ENCODE results near the gene SUN2. TPM values are rescaled to one million over a fixed set of nuclear protein-coding genes. Genes with fewer than 3 reads are reported as not detected.

SUN2 gene
- polyA plus RNA-seq, 1 donor from 2014 or later: 172 TPM

DNA sequence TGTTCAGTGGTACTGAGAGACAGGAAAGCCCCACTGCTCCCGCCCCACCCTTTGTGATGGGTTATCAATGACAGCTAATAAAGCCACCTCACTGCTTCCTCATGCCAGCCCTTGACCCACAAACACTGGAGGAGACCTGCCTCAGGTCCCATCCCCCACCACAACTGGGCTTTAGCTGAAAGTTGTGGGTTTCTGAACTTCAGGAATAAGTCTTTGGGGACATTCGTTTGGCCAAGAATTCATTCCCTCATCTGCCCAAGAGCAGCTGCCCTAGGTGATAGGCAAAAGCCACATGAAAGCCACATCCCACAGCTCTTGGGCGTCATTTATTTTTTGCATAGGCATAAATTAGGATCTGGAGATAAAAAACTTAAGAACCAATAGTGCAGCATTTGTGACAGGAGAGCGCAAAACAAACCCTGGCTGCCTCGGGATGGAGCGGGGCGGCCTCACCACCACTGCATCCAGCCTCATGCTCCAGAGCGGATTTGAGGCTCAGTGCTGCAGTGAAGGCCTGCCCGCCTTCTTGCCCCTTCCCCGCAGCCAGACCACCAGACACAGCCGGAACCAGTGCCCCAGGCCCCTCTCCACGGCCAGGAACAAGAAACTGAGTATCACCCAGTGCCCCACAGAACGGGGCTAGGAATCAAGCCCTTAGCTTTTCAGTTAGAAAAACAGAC lies 21.2 kb downstream of the SUN2 start:
- Histone ChIP-seq H3K4me3 (ENCODE audit: low read length) (no peak overlapping the region), H3F3A (ENCODE audit: insufficient read depth, low read length, poor library complexity, severe bottlenecking) (no peaks in the 10 kb centered on the region), H3K4me2 (ENCODE audit: low read length) (no peak overlapping the region), H3K9me2 (ENCODE audit: insufficient read depth, low read length) (no peaks in the 10 kb centered on the region), H3K9ac (ENCODE audit: low read length) (no peak overlapping the region), H3K36me3 (ENCODE audit: insufficient read depth, low read length) (peaks cover 4% of the 10 kb centered on the region), H3K27ac (ENCODE audit: low read length) (no peak overlapping the region), H4K20me1 (ENCODE audit: insufficient read depth) (no peaks in the 10 kb centered on the region), H3K9me3 (ENCODE audit: low read length) (no peaks in the 10 kb centered on the region), H3K79me2 (replicated peaks; ENCODE audit: insufficient read depth, low read length) (no peaks in the 10 kb centered on the region), H3K27me3 (ENCODE audit: insufficient read depth, low read depth, low read length) (no peaks in the 10 kb centered on the region), H2AFZ (ENCODE audit: low read depth, low read length) (no peak overlapping the region)
- TF ChIP-seq REST (IDR thresholded peaks at IDR 0.05; ENCODE audit: borderline replicate concordance) (no peak), MXI1 (conservative IDR thresholded peaks at IDR 0.05; ENCODE audit: poor library complexity, severe bottlenecking) (no peak), POLR2AphosphoS5 (IDR thresholded peaks at IDR 0.05) (no peak), EP300 (conservative IDR thresholded peaks at IDR 0.05; ENCODE audit: poor library complexity, severe bottlenecking) (no peak), EZH2 (IDR thresholded peaks at IDR 0.05; ENCODE audit: borderline replicate concordance, insufficient read depth, low read length, poor library complexity, severe bottlenecking) (no peak), RAD21 (conservative IDR thresholded peaks at IDR 0.05) (no peak), TAF1 (IDR thresholded peaks at IDR 0.05; ENCODE audit: low read depth) (no peak), SMC3 (conservative IDR thresholded peaks at IDR 0.05; ENCODE audit: poor library complexity) (no peak), CTCF (IDR thresholded peaks at IDR 0.05; ENCODE audit: poor library complexity, severe bottlenecking) (no peak)

DNA sequence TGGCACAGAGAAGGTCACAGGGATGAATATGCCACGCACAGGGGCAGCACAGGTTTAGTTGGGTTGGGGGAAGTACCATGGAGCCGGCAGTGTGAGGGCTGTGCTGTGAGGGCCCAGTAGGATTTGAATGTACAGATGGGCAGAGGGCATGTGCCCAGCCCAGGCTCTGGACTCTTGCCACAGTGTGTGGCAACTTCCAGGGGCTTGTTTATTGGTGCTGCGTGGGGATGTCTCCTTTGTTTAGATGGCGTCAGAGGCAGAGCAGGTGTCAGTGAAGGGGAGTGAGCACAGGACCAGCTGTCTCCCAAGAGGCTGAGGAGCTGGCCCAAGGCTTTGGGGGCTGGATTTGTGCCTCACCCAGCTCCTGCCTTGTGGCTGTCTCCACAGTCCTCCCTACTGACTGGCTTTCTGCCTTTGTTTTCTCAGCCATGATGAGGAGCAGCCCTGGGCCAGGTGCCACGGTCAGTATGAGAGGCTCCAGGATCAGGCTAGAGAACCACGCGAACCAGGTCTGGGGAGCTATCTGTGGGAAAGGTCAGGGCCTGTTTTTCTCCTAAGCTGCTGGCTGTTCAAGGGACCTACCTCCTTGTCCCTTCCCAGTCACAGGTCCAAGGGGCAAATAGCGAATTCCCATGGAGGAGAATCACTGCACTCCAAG lies 21.9 kb downstream of the SUN2 start:
- Histone ChIP-seq H4K20me1 (ENCODE audit: insufficient read depth) (no peaks in the 10 kb centered on the region), H3F3A (ENCODE audit: insufficient read depth, low read length, poor library complexity, severe bottlenecking) (no peaks in the 10 kb centered on the region), H3K9me2 (ENCODE audit: insufficient read depth, low read length) (no peaks in the 10 kb centered on the region), H3K27me3 (ENCODE audit: insufficient read depth, low read depth, low read length) (no peaks in the 10 kb centered on the region), H2AFZ (ENCODE audit: low read depth, low read length) (no peak overlapping the region), H3K4me3 (ENCODE audit: low read length) (no peak overlapping the region), H3K4me2 (ENCODE audit: low read length) (no peak overlapping the region), H3K79me2 (replicated peaks; ENCODE audit: insufficient read depth, low read length) (no peaks in the 10 kb centered on the region), H3K9me3 (ENCODE audit: low read length) (no peaks in the 10 kb centered on the region), H3K9ac (ENCODE audit: low read length) (no peak overlapping the region), H3K27ac (ENCODE audit: low read length) (no peak overlapping the region), H3K36me3 (ENCODE audit: insufficient read depth, low read length) (no peaks in the 10 kb centered on the region)
- no peak for TF ChIP-seq TAF1 (IDR thresholded peaks at IDR 0.05; ENCODE audit: low read depth)
- TF ChIP-seq REST (IDR thresholded peaks at IDR 0.05; ENCODE audit: borderline replicate concordance): no peak
- no peak for TF ChIP-seq POLR2AphosphoS5 (IDR thresholded peaks at IDR 0.05)
- no peak for TF ChIP-seq CTCF (IDR thresholded peaks at IDR 0.05; ENCODE audit: poor library complexity, severe bottlenecking)
- no peak for TF ChIP-seq EP300 (conservative IDR thresholded peaks at IDR 0.05; ENCODE audit: poor library complexity, severe bottlenecking)
- TF ChIP-seq MXI1 (conservative IDR thresholded peaks at IDR 0.05; ENCODE audit: poor library complexity, severe bottlenecking): no peak
- TF ChIP-seq SMC3 (conservative IDR thresholded peaks at IDR 0.05; ENCODE audit: poor library complexity): no peak
- no peak for TF ChIP-seq EZH2 (IDR thresholded peaks at IDR 0.05; ENCODE audit: borderline replicate concordance, insufficient read depth, low read length, poor library complexity, severe bottlenecking)
- TF ChIP-seq RAD21 (conservative IDR thresholded peaks at IDR 0.05): no peak

All from neural cell (in vitro differentiated cells).